HG03439 (cell line): ENCODE measurements around the gene SPTBN1.

Experiments used
- ATAC-seq: cut with Tn5 transposase; IDR thresholded peaks from one replicate; pipeline ENCODE4 v1.9.1; 2021; ENCODE audit warnings: mild to moderate bottlenecking, moderate library complexity; ENCODE audit not compliant: unreplicated experiment

SPTBN1 gene

GRCh38 chr2:54603796-54604195, 147.7 kb downstream of the SPTBN1 start:
- ATAC-seq, result no peak

- ATAC-seq, result no peak
Measured at GRCh38 chr2:54604871-54605270, 148.7 kb downstream of the SPTBN1 start.

- ATAC-seq, result no peak
Measured at GRCh38 chr2:54605836-54606235, 149.7 kb downstream of the SPTBN1 start.

GRCh38 chr2:54606393-54606958, 150.3 kb downstream of the SPTBN1 start:
- ATAC-seq, result no peak

- ATAC-seq, result no peak
Measured at GRCh38 chr2:54608224-54608623, 152.1 kb downstream of the SPTBN1 start.

GRCh38 chr2:54609241-54609640, 153.1 kb downstream of the SPTBN1 start:
- no peak for ATAC-seq

- no peak for ATAC-seq
Measured at GRCh38 chr2:54609647-54610046, 153.5 kb downstream of the SPTBN1 start.

GRCh38 chr2:54610700-54611099, 154.6 kb downstream of the SPTBN1 start:
- no peak for ATAC-seq

- ATAC-seq, result no peak
Measured at GRCh38 chr2:54611830-54612545, 155.9 kb downstream of the SPTBN1 start.

GRCh38 chr2:54613386-54613785, 157.3 kb downstream of the SPTBN1 start:
- no peak for ATAC-seq

- no peak for ATAC-seq
Measured at GRCh38 chr2:54613794-54614257, 157.7 kb downstream of the SPTBN1 start.

- no peak for ATAC-seq
Measured at GRCh38 chr2:54614819-54615218, 158.7 kb downstream of the SPTBN1 start.

GRCh38 chr2:54615832-54616534, 159.9 kb downstream of the SPTBN1 start:
- ATAC-seq, result no peak

- no peak for ATAC-seq
Measured at GRCh38 chr2:54617409-54617808, 161.3 kb downstream of the SPTBN1 start.

GRCh38 chr2:54618646-54619565, 162.8 kb downstream of the SPTBN1 start:
- ATAC-seq, result no peak

- ATAC-seq, result no peak
Measured at GRCh38 chr2:54619660-54620231, 163.6 kb downstream of the SPTBN1 start.

GRCh38 chr2:54620948-54621347, 164.8 kb downstream of the SPTBN1 start:
- ATAC-seq, result no peak

GRCh38 chr2:54624591-54625071, 168.5 kb downstream of the SPTBN1 start:
- ATAC-seq, result no peak

GRCh38 chr2:54626131-54626530, 170.0 kb downstream of the SPTBN1 start:
- ATAC-seq, result no peak

GRCh38 chr2:54626884-54627283, 170.8 kb downstream of the SPTBN1 start:
- no peak for ATAC-seq
